ENCODE data around the gene RASGRF1.
A peak's percentile ranks its signal among the peaks of the same experiment; 100 is the strongest.
"Not testable (repeated sequence)": the region's sequence is repeated elsewhere in the genome, so short reads cannot be mapped to it uniquely, and the experiment has no call there.

Gene RASGRF1

GRCh38 chr15:79041601-79042168 is 48.9 kb downstream of the RASGRF1 start:
- DNase-seq (ENCODE audit: low spot score), result no peak

DNA sequence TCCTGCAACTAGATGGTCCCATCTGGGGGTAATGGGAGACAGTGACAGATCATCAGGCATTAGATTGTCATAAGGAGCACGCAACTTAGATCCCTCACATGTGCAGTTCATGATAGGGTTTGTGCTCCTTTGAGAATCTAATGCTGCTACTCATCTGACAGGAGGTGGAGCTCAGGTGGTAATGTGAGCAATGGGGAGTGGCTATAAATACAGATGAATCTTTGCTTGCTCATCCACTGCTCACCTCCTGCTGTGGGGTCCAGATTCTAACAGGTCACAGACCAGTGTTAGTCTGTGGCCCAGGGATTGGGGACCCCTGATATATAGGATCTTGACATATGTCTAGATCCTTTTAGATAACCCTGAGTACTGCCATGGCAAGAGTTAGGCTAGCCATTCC is 52.7 kb downstream of the RASGRF1 start:
- no peak for DNase-seq (ENCODE audit: low spot score)

DNA sequence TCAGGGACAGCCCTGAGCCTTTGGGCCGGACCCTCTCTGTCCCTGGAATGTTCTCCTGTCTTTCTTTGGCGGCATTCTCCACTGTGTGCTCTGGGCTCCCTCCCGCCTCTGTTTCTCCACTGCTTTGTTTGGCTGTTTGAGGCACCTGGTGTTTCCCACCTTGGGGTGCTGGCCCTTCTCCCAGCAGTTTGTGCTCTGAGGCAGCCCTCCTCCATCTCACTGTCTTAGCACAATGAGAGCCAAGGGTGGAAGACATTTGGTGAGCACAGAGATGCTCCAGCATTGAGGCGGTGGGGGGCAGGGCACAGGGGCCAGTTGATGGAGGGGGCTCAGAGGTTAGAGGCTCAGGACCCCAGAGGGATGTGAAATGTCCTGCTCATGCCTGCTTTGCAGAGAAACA is 54.3 kb downstream of the RASGRF1 start:
- DNase-seq (ENCODE audit: low spot score), result no peak

- no peak for DNase-seq (ENCODE audit: low spot score)
Measured at GRCh38 chr15:79035814-79036213, 54.8 kb downstream of the RASGRF1 start.

DNA sequence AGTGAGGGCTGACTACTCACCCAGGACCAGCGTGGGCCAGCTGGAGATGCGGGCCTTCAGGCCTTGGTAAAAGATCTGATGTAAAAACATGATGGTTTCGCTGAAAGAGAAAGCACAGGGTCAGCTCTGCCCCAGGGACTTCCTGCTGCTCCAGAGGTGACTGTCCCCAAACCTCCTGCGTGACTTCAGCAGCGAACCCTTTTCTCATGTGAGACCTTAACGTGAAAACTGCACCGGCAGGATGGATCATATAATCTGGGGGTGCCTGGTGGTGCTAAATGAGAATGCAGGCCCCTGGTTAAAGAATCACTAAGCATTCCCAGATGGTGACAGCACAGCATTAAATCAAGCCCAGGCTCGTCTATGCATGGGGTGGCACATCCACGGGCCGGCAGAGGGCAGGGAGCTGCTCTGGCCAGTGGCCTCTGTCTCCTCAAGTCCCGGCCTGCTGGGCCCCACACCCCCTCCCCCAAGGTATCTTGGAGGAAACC is 55.4 kb downstream of the RASGRF1 start:
- no peak for DNase-seq (ENCODE audit: low spot score)

DNA sequence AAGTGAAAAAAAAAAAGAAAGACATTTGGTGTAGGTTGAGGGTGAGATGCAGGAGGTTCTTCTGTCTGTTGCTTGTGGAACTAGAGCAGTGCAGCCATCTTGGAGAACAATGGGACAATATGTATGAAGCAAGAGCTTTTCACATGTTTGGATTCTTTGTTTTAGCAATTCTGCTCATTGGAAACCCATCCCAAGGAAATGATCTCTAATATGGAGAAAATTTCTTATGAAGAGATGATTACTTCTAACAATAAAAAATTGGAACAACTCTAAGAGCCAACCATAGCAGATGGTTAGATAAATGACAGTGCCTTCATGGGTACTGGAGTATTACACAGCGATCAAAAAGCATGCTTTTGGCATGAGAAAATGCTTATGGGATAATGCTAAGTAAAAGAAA is 56.3 kb downstream of the RASGRF1 start:
- no peak for DNase-seq (ENCODE audit: low spot score)

- DNase-seq (ENCODE audit: low spot score), result no peak
Measured at GRCh38 chr15:79032656-79033055, 57.9 kb downstream of the RASGRF1 start.

- no peak for DNase-seq (ENCODE audit: low spot score)
Measured at GRCh38 chr15:79031821-79032220, 58.8 kb downstream of the RASGRF1 start.

- no peak for DNase-seq (ENCODE audit: low spot score)
Measured at GRCh38 chr15:79031201-79031600, 59.4 kb downstream of the RASGRF1 start.

GRCh38 chr15:79030470-79030869 is 60.1 kb downstream of the RASGRF1 start:
- no peak for DNase-seq (ENCODE audit: low spot score)

GRCh38 chr15:79028411-79028964 is 62.1 kb downstream of the RASGRF1 start:
- peak; percentile 61 for DNase-seq (ENCODE audit: low spot score)

GRCh38 chr15:79027532-79028410 is 62.8 kb downstream of the RASGRF1 start:
- no peak for DNase-seq (ENCODE audit: low spot score)

DNA sequence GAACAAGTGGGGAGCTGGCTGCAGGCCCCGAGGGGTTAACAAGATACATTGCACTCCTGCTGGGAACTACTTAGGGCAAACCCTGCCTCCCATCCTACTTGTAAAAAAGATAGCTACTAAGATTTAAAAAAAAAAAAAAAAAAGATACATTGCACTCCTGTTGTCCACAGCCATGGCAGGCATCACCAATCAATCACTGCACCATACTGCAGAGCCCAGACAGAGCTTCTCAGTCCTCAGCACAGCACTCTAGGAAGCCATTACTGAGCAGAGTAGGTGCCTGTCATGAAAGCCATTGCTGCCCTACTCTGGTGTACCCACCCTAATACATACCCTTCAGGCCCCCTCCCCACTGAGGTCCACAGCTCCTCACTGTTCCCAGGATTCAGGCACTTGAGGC is 64.8 kb downstream of the RASGRF1 start:
- no peak for DNase-seq (ENCODE audit: low spot score)

DNA sequence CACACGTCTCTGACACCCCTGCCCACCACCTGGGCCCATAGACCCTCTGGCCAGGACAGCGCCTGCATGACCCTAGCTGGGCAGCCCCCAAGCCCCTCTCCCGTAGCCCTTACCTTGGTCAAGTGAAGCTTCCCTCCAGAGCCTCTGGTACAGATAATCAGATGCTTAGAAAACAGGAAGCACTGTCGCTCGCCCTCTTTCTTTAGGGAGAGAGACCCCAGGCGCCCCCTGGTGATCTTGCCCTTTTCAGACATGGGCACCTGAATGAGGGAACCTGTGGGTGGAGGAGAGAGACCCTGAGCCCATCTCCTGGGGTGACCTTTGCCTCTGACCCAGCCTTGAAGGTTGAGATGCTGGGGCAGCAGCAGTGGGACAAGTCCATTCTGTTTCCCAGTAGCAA is 65.4 kb downstream of the RASGRF1 start:
- DNase-seq (ENCODE audit: low spot score), result no peak

- not testable (repeated sequence) for DNase-seq (ENCODE audit: low spot score)
Measured at GRCh38 chr15:79024493-79024892, 66.1 kb downstream of the RASGRF1 start.

DNA sequence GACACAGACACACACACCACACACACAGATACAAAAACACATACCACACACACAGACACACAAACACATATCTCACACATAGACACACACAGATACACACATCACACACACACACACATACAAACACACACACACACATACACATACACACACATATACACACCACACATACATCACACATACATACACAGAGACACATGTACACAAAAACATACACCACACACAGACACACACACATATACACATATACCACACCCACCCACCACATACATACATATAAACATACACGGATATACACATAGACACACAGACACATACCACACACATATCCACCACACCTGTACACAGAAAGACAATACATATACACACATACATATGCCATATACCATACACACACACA is 66.7 kb downstream of the RASGRF1 start:
- no peak for DNase-seq (ENCODE audit: low spot score)

- DNase-seq (ENCODE audit: low spot score), result no peak
Measured at GRCh38 chr15:79023546-79023890, 67.1 kb downstream of the RASGRF1 start.

- DNase-seq (ENCODE audit: low spot score), result no peak
Measured at GRCh38 chr15:79018960-79019359, 71.6 kb downstream of the RASGRF1 start.

DNA sequence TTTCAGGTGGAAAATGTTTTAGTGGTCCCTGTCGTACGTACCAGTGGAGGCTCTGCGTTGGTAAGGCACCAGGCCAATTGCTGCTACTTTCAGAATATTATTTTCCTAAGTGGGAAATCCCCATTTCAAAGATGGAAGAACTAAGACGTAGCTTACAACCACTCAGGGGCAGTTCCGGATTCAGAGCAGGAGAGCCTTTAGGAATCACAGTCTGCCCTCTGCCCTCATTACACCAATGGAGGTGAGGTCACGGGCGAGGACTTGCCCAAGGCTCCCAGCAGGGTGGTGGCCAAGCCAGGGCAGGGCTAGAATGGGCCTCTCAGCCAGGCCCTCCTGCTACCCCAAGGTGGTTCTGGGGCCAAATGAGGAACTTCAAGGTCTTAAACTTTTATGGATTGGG is 72.6 kb downstream of the RASGRF1 start:
- DNase-seq (ENCODE audit: low spot score), result no peak

DNA sequence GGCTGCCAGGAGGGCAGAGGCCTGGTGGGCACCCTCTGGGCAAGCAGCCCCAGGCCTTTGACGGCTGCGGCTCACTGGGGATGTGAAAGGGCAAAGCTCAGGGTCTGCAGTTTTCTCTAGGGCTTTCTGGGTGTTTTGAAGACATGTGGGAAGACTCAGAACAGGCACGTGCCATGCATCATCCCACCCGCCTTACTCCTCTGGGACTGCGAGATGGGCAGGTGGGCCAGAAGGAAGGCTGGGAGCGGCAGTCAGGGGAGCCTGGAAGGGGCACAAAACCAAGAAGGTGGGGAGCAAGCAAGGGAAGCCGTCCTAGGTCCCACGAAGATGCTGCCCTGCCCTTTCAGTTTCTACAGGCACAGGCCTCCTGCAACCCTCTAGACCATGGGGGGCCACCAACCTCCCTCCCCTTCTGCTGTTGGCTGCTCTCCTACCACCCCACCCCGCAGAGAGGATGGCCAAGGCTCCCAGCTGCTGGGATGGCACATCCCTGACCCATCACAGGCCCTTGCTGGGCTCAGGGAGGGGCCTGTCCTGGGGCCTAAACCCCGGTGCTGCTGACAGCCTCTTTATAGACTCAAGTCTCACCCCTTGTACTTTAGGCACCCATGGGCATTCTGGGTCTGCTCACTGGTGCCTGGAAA is 73.9 kb downstream of the RASGRF1 start:
- no peak for DNase-seq (ENCODE audit: low spot score)

- DNase-seq (ENCODE audit: low spot score), result no peak
Measured at GRCh38 chr15:79015416-79015815, 75.2 kb downstream of the RASGRF1 start.

GRCh38 chr15:79010278-79010677 is 80.3 kb downstream of the RASGRF1 start:
- DNase-seq (ENCODE audit: low spot score), result no peak

DNA sequence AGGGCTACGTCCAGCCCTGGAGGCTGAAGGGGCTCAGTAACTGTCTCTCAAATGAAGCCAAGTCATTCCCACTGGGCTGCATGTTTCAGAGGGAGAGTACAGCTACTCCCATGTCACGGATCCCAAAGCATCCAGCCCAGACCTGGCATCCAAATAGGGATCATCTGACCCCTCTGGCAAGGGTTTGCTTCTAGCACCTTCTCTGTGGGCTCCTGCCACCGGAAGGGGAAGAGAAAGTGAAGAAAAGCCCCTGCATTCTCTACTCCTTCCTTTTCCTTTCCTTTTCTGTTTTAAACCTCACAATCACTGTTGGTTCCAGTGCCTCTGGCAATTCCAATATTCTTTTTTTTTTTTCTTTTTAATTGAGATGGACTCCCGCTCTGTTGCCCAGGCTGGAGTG is 81.2 kb downstream of the RASGRF1 start:
- no peak for DNase-seq (ENCODE audit: low spot score)

Measured in hematopoietic multipotent progenitor cell treated with erythropoietin and hydrocortisone succinate and interleukin-3 and kit ligand, for 15 days (in vitro differentiated cells).